ENCODE data around the gene TIAL1. TPM values are rescaled to one million over a fixed set of nuclear protein-coding genes. Genes with fewer than 3 reads are reported as not detected.
A peak's percentile ranks its signal among the peaks of the same experiment; 100 is the strongest.

The TIAL1 gene
- total and polyA plus RNA-seq, 2 of the 13 experiments (the other 11 are each of a cell fraction or from before 2014, with no cell fraction given), result 31.5 to 148 TPM

DNA sequence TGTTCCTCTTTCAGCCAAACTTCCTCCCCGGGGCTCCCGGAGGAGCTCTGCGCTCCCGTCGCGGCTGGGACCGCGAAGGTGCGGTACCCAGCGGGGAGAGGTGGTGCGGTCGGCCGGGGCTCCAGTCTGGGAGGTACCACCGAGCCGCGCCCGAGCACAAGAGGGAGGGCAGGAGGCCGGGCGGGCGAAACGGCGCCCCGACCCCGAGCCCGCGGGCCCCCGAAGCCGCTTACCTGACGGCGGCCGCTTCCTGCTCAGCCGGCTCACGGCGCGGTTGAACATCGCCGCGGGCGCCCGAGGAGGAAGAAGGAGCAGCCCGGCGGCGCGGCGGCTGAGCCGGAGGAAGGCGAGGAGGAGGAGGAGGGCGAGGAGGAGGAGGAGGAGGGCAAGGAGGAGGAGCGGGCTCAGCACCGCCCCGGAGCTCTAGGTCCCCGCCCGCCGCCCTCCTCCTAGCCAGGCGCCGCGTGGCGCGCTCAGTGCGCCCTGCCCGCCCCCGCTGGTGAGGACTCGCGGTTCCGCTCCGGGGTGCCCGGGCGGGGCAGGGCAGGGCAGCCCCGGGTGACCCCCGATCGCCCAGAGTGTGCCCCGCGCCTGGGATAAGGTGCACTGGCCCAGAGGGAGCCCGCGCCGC is 54.3 kb downstream of the TIAL1 start, which contains the start of gene RGS10 (continued):
- TF ChIP-seq, protein P1, sequence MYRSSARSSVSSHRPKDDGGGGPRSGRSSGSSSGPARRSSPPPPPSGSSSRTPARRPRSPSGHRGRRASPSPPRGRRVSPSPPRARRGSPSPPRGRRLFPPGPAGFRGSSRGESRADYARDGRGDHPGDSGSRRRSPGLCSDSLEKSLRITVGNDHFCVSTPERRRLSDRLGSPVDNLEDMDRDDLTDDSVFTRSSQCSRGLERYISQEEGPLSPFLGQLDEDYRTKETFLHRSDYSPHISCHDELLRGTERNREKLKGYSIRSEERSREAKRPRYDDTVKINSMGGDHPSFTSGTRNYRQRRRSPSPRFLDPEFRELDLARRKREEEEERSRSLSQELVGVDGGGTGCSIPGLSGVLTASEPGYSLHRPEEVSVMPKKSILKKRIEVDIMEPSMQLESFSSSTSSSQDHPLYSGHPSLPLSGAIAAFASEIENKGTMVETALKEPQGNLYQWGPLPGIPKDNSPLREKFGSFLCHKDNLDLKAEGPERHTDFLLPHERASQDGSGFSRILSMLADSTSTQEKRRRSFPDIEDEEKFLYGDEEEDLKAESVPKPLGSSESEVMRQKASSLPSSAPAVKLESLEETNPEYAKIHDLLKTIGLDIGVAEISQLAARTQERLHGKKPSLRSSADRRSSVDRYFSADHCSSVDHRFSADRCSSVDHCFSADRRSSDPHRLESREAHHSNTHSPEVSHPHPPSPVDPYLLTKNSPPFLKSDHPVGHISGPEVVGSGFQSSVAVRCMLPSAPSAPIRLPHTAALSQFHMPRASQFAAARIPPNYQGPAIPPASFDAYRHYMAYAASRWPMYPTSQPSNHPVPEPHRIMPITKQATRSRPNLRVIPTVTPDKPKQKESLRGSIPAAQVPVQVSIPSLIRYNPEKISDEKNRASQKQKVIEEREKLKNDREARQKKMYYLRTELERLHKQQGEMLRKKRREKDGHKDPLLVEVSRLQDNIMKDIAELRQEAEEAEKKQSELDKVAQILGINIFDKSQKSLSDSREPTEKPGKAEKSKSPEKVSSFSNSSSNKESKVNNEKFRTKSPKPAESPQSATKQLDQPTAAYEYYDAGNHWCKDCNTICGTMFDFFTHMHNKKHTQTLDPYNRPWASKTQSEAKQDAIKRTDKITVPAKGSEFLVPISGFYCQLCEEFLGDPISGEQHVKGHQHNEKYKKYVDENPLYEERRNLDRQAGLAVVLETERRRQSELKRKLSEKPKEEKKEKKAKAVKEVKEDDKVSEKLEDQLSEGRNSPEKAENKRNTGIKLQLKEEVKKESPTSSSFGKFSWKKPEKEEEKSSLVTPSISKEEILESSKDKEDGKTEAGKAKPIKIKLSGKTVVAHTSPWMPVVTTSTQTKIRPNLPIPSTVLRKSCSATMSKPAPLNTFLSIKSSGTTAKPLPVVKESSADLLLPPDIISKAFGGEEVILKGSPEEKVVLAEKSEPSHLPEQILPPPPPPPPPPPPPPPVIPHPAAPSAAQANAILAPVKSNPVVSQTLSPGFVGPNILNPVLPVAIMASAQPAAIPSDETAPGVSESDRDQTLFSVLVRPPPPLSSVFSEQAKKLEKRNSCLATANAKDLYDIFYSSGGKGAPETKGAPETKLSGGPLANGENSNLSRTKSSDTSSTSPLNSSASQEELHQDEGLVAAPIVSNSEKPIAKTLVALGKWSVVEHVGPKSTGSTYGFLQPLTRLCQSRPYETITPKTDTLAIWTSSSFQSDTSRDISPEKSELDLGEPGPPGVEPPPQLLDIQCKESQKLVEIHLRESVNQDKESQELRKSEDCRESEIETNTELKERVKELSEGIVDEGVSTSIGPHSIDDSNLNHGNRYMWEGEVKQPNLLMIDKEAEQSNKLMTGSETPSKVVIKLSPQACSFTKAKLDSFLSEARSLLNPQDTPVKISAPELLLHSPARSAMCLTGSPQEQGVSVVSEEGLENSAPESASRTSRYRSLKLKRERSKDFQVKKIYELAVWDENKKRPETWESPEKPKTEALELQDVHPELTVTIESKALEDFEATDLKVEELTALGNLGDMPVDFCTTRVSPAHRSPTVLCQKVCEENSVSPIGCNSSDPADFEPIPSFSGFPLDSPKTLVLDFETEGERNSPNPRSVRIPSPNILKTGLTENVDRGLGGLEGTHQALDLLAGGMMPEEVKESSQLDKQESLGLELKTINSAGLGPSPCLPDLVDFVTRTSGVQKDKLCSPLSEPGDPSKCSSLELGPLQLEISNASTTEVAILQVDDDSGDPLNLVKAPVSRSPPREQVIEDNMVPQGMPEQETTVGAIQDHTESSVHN (CRISPR knock-in tag; IDR thresholded peaks at IDR 0.05), result no peak
- peak; percentile 41; the same call in 1 of the 2 replicates for TF ChIP-seq MYC (CRISPR knock-in tag; IDR thresholded peaks at IDR 0.05; ENCODE audit: borderline replicate concordance)
- TF ChIP-seq ZNF503 (CRISPR knock-in tag; IDR thresholded peaks at IDR 0.05), result 0 out of 2 replicates have a peak, but pooled peaks have one; percentile 7
- TF ChIP-seq ZNF563 (CRISPR knock-in tag; IDR thresholded peaks at IDR 0.05), result 0 out of 2 replicates have a peak, but pooled peaks have one; percentile 10
- no peak for TF ChIP-seq SP1 (IDR thresholded peaks at IDR 0.05)
- no peak for TF ChIP-seq SP1 (CRISPR knock-in tag; IDR thresholded peaks at IDR 0.05)
- TF ChIP-seq, protein P2, sequence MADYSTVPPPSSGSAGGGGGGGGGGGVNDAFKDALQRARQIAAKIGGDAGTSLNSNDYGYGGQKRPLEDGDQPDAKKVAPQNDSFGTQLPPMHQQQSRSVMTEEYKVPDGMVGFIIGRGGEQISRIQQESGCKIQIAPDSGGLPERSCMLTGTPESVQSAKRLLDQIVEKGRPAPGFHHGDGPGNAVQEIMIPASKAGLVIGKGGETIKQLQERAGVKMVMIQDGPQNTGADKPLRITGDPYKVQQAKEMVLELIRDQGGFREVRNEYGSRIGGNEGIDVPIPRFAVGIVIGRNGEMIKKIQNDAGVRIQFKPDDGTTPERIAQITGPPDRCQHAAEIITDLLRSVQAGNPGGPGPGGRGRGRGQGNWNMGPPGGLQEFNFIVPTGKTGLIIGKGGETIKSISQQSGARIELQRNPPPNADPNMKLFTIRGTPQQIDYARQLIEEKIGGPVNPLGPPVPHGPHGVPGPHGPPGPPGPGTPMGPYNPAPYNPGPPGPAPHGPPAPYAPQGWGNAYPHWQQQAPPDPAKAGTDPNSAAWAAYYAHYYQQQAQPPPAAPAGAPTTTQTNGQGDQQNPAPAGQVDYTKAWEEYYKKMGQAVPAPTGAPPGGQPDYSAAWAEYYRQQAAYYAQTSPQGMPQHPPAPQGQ (CRISPR knock-in tag; IDR thresholded peaks at IDR 0.05; ENCODE audit: borderline replicate concordance), result no peak
- no peak for TF ChIP-seq MEIS2 (CRISPR knock-in tag; IDR thresholded peaks at IDR 0.05)
- no peak for TF ChIP-seq ZNF883 (CRISPR knock-in tag; IDR thresholded peaks at IDR 0.05; ENCODE audit: not compliant biosample characterization)
- TF ChIP-seq, protein P3, sequence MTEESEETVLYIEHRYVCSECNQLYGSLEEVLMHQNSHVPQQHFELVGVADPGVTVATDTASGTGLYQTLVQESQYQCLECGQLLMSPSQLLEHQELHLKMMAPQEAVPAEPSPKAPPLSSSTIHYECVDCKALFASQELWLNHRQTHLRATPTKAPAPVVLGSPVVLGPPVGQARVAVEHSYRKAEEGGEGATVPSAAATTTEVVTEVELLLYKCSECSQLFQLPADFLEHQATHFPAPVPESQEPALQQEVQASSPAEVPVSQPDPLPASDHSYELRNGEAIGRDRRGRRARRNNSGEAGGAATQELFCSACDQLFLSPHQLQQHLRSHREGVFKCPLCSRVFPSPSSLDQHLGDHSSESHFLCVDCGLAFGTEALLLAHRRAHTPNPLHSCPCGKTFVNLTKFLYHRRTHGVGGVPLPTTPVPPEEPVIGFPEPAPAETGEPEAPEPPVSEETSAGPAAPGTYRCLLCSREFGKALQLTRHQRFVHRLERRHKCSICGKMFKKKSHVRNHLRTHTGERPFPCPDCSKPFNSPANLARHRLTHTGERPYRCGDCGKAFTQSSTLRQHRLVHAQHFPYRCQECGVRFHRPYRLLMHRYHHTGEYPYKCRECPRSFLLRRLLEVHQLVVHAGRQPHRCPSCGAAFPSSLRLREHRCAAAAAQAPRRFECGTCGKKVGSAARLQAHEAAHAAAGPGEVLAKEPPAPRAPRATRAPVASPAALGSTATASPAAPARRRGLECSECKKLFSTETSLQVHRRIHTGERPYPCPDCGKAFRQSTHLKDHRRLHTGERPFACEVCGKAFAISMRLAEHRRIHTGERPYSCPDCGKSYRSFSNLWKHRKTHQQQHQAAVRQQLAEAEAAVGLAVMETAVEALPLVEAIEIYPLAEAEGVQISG (CRISPR knock-in tag; IDR thresholded peaks at IDR 0.05), result no peak
- no peak for TF ChIP-seq ZNF773 (CRISPR knock-in tag; IDR thresholded peaks at IDR 0.05; ENCODE audit: borderline replicate concordance)

All from HepG2 (cell line).